Activated CD8-positive, alpha-beta memory T cell treated with anti-CD3 and anti-CD28 coated beads, Interleukin-2, amount 50 U/mL, for 48 hours (primary cell): ENCODE results near the gene KRTAP2-4.

Source experiments
- DNase-seq: peaks from one replicate; pipeline ENCODE4 v3.0.0-alpha.2; 2020

The KRTAP2-4 gene

GRCh38 chr17:41029633-41030245 is 35.9 kb downstream of the KRTAP2-4 start, which contains the start of gene KRTAP1-4:
Gene KRTAP1-4, minus strand, starts transcription at chr17:41030195. Its CDS starts 117 bp downstream, at chr17:41030078.
- no peak for DNase-seq

GRCh38 chr17:41026715-41027471 is 38.8 kb downstream of the KRTAP2-4 start, which contains the start of gene KRTAP1-5:
Gene KRTAP1-5, minus strand, starts transcription at chr17:41027208. Its CDS starts 53 bp downstream, at chr17:41027155.
- no peak for DNase-seq

GRCh38 chr17:41024697-41025096 is 41.0 kb downstream of the KRTAP2-4 start:
- DNase-seq = no peak

GRCh38 chr17:41020336-41020735 is 45.3 kb downstream of the KRTAP2-4 start:
- no peak for DNase-seq

- no peak for DNase-seq
Observed at GRCh38 chr17:41019415-41019814, 46.3 kb downstream of the KRTAP2-4 start.

- no peak for DNase-seq
Observed at GRCh38 chr17:41018541-41018940, 47.1 kb downstream of the KRTAP2-4 start.

- no peak for DNase-seq
Observed at GRCh38 chr17:41016578-41017215, 49.0 kb downstream of the KRTAP2-4 start.

- no peak for DNase-seq
Observed at GRCh38 chr17:41015454-41015853, 50.2 kb downstream of the KRTAP2-4 start.
